Measurements from ENCODE around the gene ARID5A.
A peak's percentile ranks its signal among the peaks of the same experiment; 100 is the strongest.

The ARID5A gene

GRCh38 chr2:96599941-96600340 is 63.4 kb downstream of the ARID5A start:
- Mint-ChIP-seq H3K36me3 (ENCODE audit: insufficient read depth) (peaks cover 62% of the 10 kb centered on the region), H3K9me3 (no peaks in the 10 kb centered on the region), H3K4me1 (peaks cover 18% of the 10 kb centered on the region), H3K27me3 (no peaks in the 10 kb centered on the region), H3K4me3 (no peak overlapping the region), H3K27ac (ENCODE audit: low read depth) (no peak overlapping the region)
- DNase-seq (ENCODE audit: low spot score in 2 of 2) (no peak), ATAC-seq (replicated peaks; ENCODE audit: extremely low read depth, poor library complexity, severe bottlenecking) (no peak)

GRCh38 chr2:96601382-96602292 is 65.1 kb downstream of the ARID5A start:
- H3K4me3 Mint-ChIP-seq, result no peak overlapping the region
- H3K27ac Mint-ChIP-seq (ENCODE audit: low read depth), result peak overlapping the region; percentile 53
- no peaks in the 10 kb centered on the region for H3K27me3 Mint-ChIP-seq
- no peak for DNase-seq (ENCODE audit: low spot score in 2 of 2)
- no peaks in the 10 kb centered on the region for H3K9me3 Mint-ChIP-seq
- H3K36me3 Mint-ChIP-seq (ENCODE audit: insufficient read depth), result peaks cover 72% of the 10 kb centered on the region
- no peak for ATAC-seq (replicated peaks; ENCODE audit: extremely low read depth, poor library complexity, severe bottlenecking)
- peaks cover 11% of the 10 kb centered on the region for H3K4me1 Mint-ChIP-seq

Data from central memory CD8-positive, alpha-beta T cell (primary cell).